ENCODE measurements around the gene ANKMY2. TPM values are rescaled to one million over a fixed set of nuclear protein-coding genes. Genes with fewer than 3 reads are reported as not detected.

ANKMY2 gene
- total RNA-seq, 1 donor from 2014 or later: 68.5 TPM

DNA sequence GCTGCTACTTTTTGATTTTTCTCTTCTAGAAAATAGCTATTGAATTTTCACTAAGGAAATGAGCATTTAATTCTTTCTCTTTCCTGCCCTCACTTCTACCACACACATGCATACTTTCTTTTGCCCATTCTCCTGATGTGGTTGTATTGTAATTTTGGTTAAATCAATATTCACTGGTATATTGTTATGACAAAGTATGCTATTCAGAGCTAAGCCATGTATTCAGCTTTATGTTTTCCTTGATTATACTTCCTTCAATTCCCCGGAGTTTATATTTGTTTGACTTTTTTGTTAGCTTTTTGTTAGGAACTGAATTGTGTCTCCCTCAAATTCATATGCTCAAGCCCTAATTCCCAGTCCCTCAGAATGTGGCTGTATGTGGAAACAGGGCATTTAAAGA is 94.9 kb downstream of the ANKMY2 start:
- Mint-ChIP-seq H3K4me1 (no peaks in the 10 kb centered on the region), H3K9me3 (no peaks in the 10 kb centered on the region), H3K36me3 (no peaks in the 10 kb centered on the region), H3K27me3 (ENCODE audit: insufficient read depth, low read depth) (peaks cover 5% of the 10 kb centered on the region), H3K27ac (no peak overlapping the region), H3K4me3 (no peak overlapping the region)
- no peaks in the 10 kb centered on the region for H3K9me3 ChIP-seq (ENCODE audit: low read depth)
- H3K4me3 ChIP-seq: no peak overlapping the region
- no peak overlapping the region for H3K9ac ChIP-seq
- TF ChIP-seq EZH2phosphoT487 (IDR thresholded peaks at IDR 0.05): no peak
- TF ChIP-seq, protein P1, sequence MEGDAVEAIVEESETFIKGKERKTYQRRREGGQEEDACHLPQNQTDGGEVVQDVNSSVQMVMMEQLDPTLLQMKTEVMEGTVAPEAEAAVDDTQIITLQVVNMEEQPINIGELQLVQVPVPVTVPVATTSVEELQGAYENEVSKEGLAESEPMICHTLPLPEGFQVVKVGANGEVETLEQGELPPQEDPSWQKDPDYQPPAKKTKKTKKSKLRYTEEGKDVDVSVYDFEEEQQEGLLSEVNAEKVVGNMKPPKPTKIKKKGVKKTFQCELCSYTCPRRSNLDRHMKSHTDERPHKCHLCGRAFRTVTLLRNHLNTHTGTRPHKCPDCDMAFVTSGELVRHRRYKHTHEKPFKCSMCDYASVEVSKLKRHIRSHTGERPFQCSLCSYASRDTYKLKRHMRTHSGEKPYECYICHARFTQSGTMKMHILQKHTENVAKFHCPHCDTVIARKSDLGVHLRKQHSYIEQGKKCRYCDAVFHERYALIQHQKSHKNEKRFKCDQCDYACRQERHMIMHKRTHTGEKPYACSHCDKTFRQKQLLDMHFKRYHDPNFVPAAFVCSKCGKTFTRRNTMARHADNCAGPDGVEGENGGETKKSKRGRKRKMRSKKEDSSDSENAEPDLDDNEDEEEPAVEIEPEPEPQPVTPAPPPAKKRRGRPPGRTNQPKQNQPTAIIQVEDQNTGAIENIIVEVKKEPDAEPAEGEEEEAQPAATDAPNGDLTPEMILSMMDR (IDR thresholded peaks at IDR 0.05): no peak
- TF ChIP-seq EZH2 (IDR thresholded peaks at IDR 0.05): no peak
- DNase-seq (ENCODE audit: low spot score): no peak
- H2AFZ ChIP-seq (replicated peaks): no peak overlapping the region
- H3K27me3 ChIP-seq: no peaks in the 10 kb centered on the region
- no peak overlapping the region for H3K27ac ChIP-seq
- no peaks in the 10 kb centered on the region for H4K20me1 ChIP-seq (ENCODE audit: low read depth)
- H3K36me3 ChIP-seq: no peaks in the 10 kb centered on the region
- H3K4me1 ChIP-seq: no peaks in the 10 kb centered on the region
- H3K79me2 ChIP-seq (ENCODE audit: low read depth): no peaks in the 10 kb centered on the region
- H3F3A ChIP-seq (ENCODE audit: low read depth): no peaks in the 10 kb centered on the region
- no peak overlapping the region for H3K4me2 ChIP-seq

Other genes with a start within 250 kb of the ANKMY2 start
- gene CRPPA, start 224.2 kb downstream of the ANKMY2 start, total RNA-seq (ENCODE audit: low replicate concordance): 1.4 and 2.6 TPM in 2 replicates
- 1.9 TPM in 2 replicates for gene SOSTDC1, start 180.0 kb downstream of the ANKMY2 start, total RNA-seq (ENCODE audit: low replicate concordance)
- not detected in 2 replicates for gene LRRC72, start 118.9 kb downstream of the ANKMY2 start, total RNA-seq (ENCODE audit: low replicate concordance)
- gene BZW2, start 427 bp upstream of the ANKMY2 start, total RNA-seq (ENCODE audit: low replicate concordance): 100 and 126 TPM in 2 replicates
- 25.6 and 41.2 TPM in 2 replicates for gene TSPAN13, start 108.0 kb upstream of the ANKMY2 start, total RNA-seq (ENCODE audit: low replicate concordance)
- gene AGR2, start 159.2 kb upstream of the ANKMY2 start, total RNA-seq (ENCODE audit: low replicate concordance): not detected in 2 replicates
- gene AGR3, start 236.2 kb upstream of the ANKMY2 start, total RNA-seq (ENCODE audit: low replicate concordance): not detected in 2 replicates